Endothelial cell of umbilical vein (primary cell): ENCODE measurements around the gene WASL. TPM values are rescaled to one million over a fixed set of nuclear protein-coding genes. Genes with fewer than 3 reads are reported as not detected.

ENCODE experiments used
- BruUV-seq: library from RNA; stranded (reverse); fragments of 400-500 nt; replicated peaks from 2 replicates; lab custom pipeline; 2021; lab: Mats Ljungman, UMichigan
- CTCF ChIA-PET: fragments of 300-600, 350-600 bp; sonication (Branson Sonifier 250); formaldehyde crosslinking; loops from one replicate; lab custom pipeline; 2021; ENCODE audit warnings: antibody characterized with exemption, inconsistent platforms; lab: Charles Lee
- POLR2A ChIA-PET: fragments of 300-600, 350-600 bp; sonication (Branson Sonifier 250); formaldehyde crosslinking; loops from one replicate; lab custom pipeline; 2021; ENCODE audit warnings: antibody characterized with exemption, inconsistent platforms; lab: Charles Lee
- DNase-seq: peaks from one replicate; pipeline ENCODE4 v3.0.0-alpha.2; 2011; ENCODE audit warnings: low read depth, low spot score
- FAIRE-seq: peaks from 2 replicates; lab custom pipeline; 2011; peaks lifted over from hg19 to GRCh38; lab: Jason Lieb, UNC
- H2AFZ ChIP-seq: 2 replicates; pipeline ENCODE4 v1.6.0; 2012; ENCODE audit warnings: low read depth, low read length, control low read depth, inconsistent platforms
- H3K27ac ChIP-seq: 2 replicates; pipeline ENCODE4 v1.5.1; 2011; ENCODE audit warnings: low read depth, mild to moderate bottlenecking, control low read depth, low read length, moderate library complexity; ENCODE audit not compliant: insufficient read depth
- H3K27me3 ChIP-seq, 2 experiments: 2 replicates each; pipeline versions ENCODE4 v1.6.0 to v1.6.1; 2011; ENCODE audit warnings: low read length in 2 of 2, mixed read lengths in 1 of 2; ENCODE audit not compliant: control insufficient read depth in 2 of 2, insufficient read depth in 2 of 2
- H3K36me3 ChIP-seq, 2 experiments: 2 replicates in 1 of 2; 3 replicates in 1 of 2; pipeline ENCODE4 v1.5.1; 2011; ENCODE audit warnings: low read length in 2 of 2, mild to moderate bottlenecking in 1 of 2, moderate library complexity in 1 of 2; ENCODE audit not compliant: control insufficient read depth in 2 of 2, insufficient read depth in 2 of 2; ENCODE audit errors: extremely low read depth in 1 of 2
- H3K4me1 ChIP-seq: 3 replicates; pipeline ENCODE4 v1.5.1; 2011; ENCODE audit warnings: mild to moderate bottlenecking, low read length; ENCODE audit not compliant: control insufficient read depth, insufficient read depth; ENCODE audit errors: extremely low read depth
- H3K4me2 ChIP-seq: 2 replicates; pipeline ENCODE4 v1.6.1; 2011; ENCODE audit warnings: low read length, control low read depth, mixed read lengths; ENCODE audit not compliant: insufficient read depth
- H3K4me3 ChIP-seq, 3 experiments: fragments of 200-600 bp in 1 of 3; sonication (generic), shearing (Covaris generic) in 1 of 3; replicated peaks in 1 of 3; 2 replicates each; pipeline ENCODE4 v1.5.1; 2011 to 2016; ENCODE audit warnings: control low read depth in 3 of 3, low read length in 3 of 3, mild to moderate bottlenecking in 2 of 3, inconsistent platforms in 1 of 3, low read depth in 1 of 3, moderate library complexity in 1 of 3; ENCODE audit not compliant: insufficient read depth in 1 of 3
- H3K79me2 ChIP-seq: 2 replicates; pipeline ENCODE4 v1.6.0; 2012; ENCODE audit warnings: low read length, inconsistent platforms; ENCODE audit not compliant: control insufficient read depth, insufficient read depth
- H3K9ac ChIP-seq: replicated peaks from 2 replicates; pipeline ENCODE3; 2011; ENCODE audit warnings: low read length, control low read depth; ENCODE audit not compliant: insufficient read depth; ENCODE audit errors: extremely low read depth
- H3K9me1 ChIP-seq: replicated peaks from 3 replicates; pipeline ENCODE4 v1.6.0; 2011; ENCODE audit warnings: mild to moderate bottlenecking, low read length; ENCODE audit not compliant: control insufficient read depth, insufficient read depth; ENCODE audit errors: extremely low read depth
- H3K9me3 ChIP-seq: replicated peaks from 2 replicates; pipeline ENCODE4 v1.5.1; 2012; ENCODE audit warnings: low read length, inconsistent platforms; ENCODE audit not compliant: control insufficient read depth, insufficient read depth
- H4K20me1 ChIP-seq: replicated peaks from 2 replicates; pipeline ENCODE3; 2011; ENCODE audit warnings: mild to moderate bottlenecking, low read length; ENCODE audit not compliant: control insufficient read depth, insufficient read depth; ENCODE audit errors: extremely low read depth
- CTCF ChIP-seq, 2 donors: IDR thresholded peaks; 1 replicate in 1 of 2; 2 replicates in 1 of 2; pipeline ENCODE4 v1.5.1; 2011; ENCODE audit warnings: low read length in 2 of 2, mild to moderate bottlenecking in 2 of 2, moderate library complexity in 2 of 2, control low read depth in 1 of 2, inconsistent platforms in 1 of 2, low read depth in 1 of 2; ENCODE audit not compliant: insufficient read depth in 1 of 2; ENCODE audit errors: extremely low read depth in 1 of 2
- GATA2 ChIP-seq: IDR thresholded peaks from 2 replicates; pipeline ENCODE4 v1.7.0; 2011; ENCODE audit warnings: low read depth, mild to moderate bottlenecking, moderate library complexity, mixed read lengths, low read length; ENCODE audit not compliant: insufficient read length, insufficient read depth
- JUN ChIP-seq: IDR thresholded peaks from 2 replicates; pipeline ENCODE4 v1.6.1; 2011; ENCODE audit warnings: borderline replicate concordance, low read depth; ENCODE audit not compliant: insufficient read length, insufficient read depth
- MAX ChIP-seq: IDR thresholded peaks from 2 replicates; pipeline ENCODE4 v1.6.1; 2011; ENCODE audit not compliant: insufficient read depth, insufficient read length
- MYC ChIP-seq: IDR thresholded peaks from one replicate; pipeline ENCODE4 v1.6.1; 2011; ENCODE audit warnings: mild to moderate bottlenecking, low read depth, low read length
- POLR2A ChIP-seq: IDR thresholded peaks from 2 replicates; pipeline ENCODE4 v1.6.1; 2012; ENCODE audit warnings: low read depth, mild to moderate bottlenecking, control low read depth, low read length
- POLR2AphosphoS5 ChIP-seq: IDR thresholded peaks from 2 replicates; pipeline ENCODE4 v1.6.1; 2012; ENCODE audit warnings: low read depth, mild to moderate bottlenecking, control low read depth, low read length, moderate library complexity; ENCODE audit not compliant: insufficient read depth
- dilution Hi-C: fragments of 300-500 bp; cut with MboI; formaldehyde crosslinking; loops from one replicate; pipeline ENCODE4 v1.15.0; 2019; ENCODE audit warnings: low sequenced_read_pairs; ENCODE audit not compliant: extremely low pct_ligation_motif_present
- intact Hi-C: fragments of 100-400 bp; cut with micrococcal nuclease; formaldehyde crosslinking; loops from one replicate; pipeline ENCODE4 v1.10.0; 2022
- polyA plus RNA-seq, 4 experiments: library from polyadenylated mRNA; depleted of rRNA in 3 of 4; stranded (reverse) in 3 of 4; unstranded in 1 of 4; fragments of >200 nt; gene quantifications; 2 replicates each; pipeline versions ENCODE4 v1.2.1 to v1.2.3, GENCODE V29; 2011 to 2012; ENCODE audit warnings: missing spikeins in 1 of 4
- total RNA-seq: library from RNA; stranded (reverse); gene quantifications from 2 replicates; pipeline ENCODE4 v1.2.3, GENCODE V29; 2021

Gene WASL
- total and polyA plus RNA-seq, 2 donors (not counting 3 experiments of a cell fraction or from before 2014, with no cell fraction given) = 5.2 to 24.0 TPM

GRCh38 chr7:123662293-123662692 is 86.5 kb downstream of the WASL start:
- dilution Hi-C loops (no loop called here), intact Hi-C loops (no loop called here)
- CTCF ChIA-PET = interaction anchor here (0.9 to 1.3 kb wide), 3 partner anchors 20 to 210 kb away, joined by 4 to 8 read pairs (median 4); no protein-coding TSS in a partner anchor
- Histone ChIP-seq H3K27ac (no peak overlapping the region), H3K9me3 (no peaks in the 10 kb centered on the region), H3K27me3 (peaks cover 7 to 8% of the 10 kb centered on the region in 2 experiments), H3K4me3 (no peak overlapping the region), H3K36me3 (no peaks in the 10 kb centered on the region), H3K9me1 (no peaks in the 10 kb centered on the region), H3K4me2 (no peak overlapping the region), H3K9ac (no peak overlapping the region), H4K20me1 (no peaks in the 10 kb centered on the region), H2AFZ (no peak overlapping the region), H3K79me2 (no peaks in the 10 kb centered on the region), H3K4me1 (peaks cover under 1% of the 10 kb centered on the region)
- DNase-seq (no peak), FAIRE-seq (no peak)
- TF ChIP-seq JUN = no peak
- no peak for TF ChIP-seq POLR2A
- TF ChIP-seq MAX = no peak
- no peak for TF ChIP-seq MYC
- POLR2A ChIA-PET = interaction anchor here (0.7 kb wide), 1 partner anchor 147 kb away, joined by 3 read pairs; no protein-coding TSS in a partner anchor
- no TSS peak for BruUV-seq

GRCh38 chr7:123661765-123662164 is 87.0 kb downstream of the WASL start:
- no TSS peak for BruUV-seq
- Histone ChIP-seq H3K9ac (no peak overlapping the region), H3K9me1 (no peaks in the 10 kb centered on the region), H3K4me2 (no peak overlapping the region), H3K27ac (no peak overlapping the region), H4K20me1 (no peaks in the 10 kb centered on the region), H2AFZ (no peak overlapping the region), H3K4me3 (no peak overlapping the region), H3K9me3 (no peaks in the 10 kb centered on the region), H3K27me3 (peaks cover 7 to 8% of the 10 kb centered on the region in 2 experiments), H3K4me1 (peaks cover 4% of the 10 kb centered on the region), H3K36me3 (no peaks in the 10 kb centered on the region), H3K79me2 (no peaks in the 10 kb centered on the region)
- DNase-seq (no peak), FAIRE-seq (no peak)
- POLR2A ChIA-PET = no interaction called here
- TF ChIP-seq POLR2AphosphoS5 = no peak
- no peak for TF ChIP-seq GATA2
- no peak for TF ChIP-seq JUN
- no peak for TF ChIP-seq CTCF (IDR thresholded peaks at IDR 0.05; ENCODE audit: extremely low read depth in 1 of 2, insufficient read depth in 1 of 2, low read depth in 1 of 2, low read length in 2 of 2)
- TF ChIP-seq MYC = no peak
- dilution Hi-C loops = no loop called here
- intact Hi-C loops = no loop called here
- CTCF ChIA-PET = interaction anchor here (0.9 to 1.3 kb wide), 4 partner anchors 21 to 210 kb away, joined by 3 to 8 read pairs (median 4); no protein-coding TSS in a partner anchor
